Endothelial cell of umbilical vein (primary cell): Measurements from ENCODE around the gene CFAP210. TPM values are rescaled to one million over a fixed set of nuclear protein-coding genes. Genes with fewer than 3 reads are reported as not detected.

Experiments used
- BruUV-seq: library from RNA; stranded (reverse); fragments of 400-500 nt; replicated peaks from 2 replicates; lab custom pipeline; 2021; lab: Mats Ljungman, UMichigan
- CTCF ChIA-PET: fragments of 300-600, 350-600 bp; sonication (Branson Sonifier 250); formaldehyde crosslinking; loops from one replicate; lab custom pipeline; 2021; ENCODE audit warnings: antibody characterized with exemption, inconsistent platforms; lab: Charles Lee
- POLR2A ChIA-PET: fragments of 300-600, 350-600 bp; sonication (Branson Sonifier 250); formaldehyde crosslinking; loops from one replicate; lab custom pipeline; 2021; ENCODE audit warnings: antibody characterized with exemption, inconsistent platforms; lab: Charles Lee
- DNase-seq: peaks from one replicate; pipeline ENCODE4 v3.0.0-alpha.2; 2011; ENCODE audit warnings: low read depth, low spot score
- FAIRE-seq: peaks from 2 replicates; lab custom pipeline; 2011; peaks lifted over from hg19 to GRCh38; lab: Jason Lieb, UNC
- H2AFZ ChIP-seq: 2 replicates; pipeline ENCODE4 v1.6.0; 2012; ENCODE audit warnings: low read depth, low read length, control low read depth, inconsistent platforms
- H3K27ac ChIP-seq: 2 replicates; pipeline ENCODE4 v1.5.1; 2011; ENCODE audit warnings: low read depth, mild to moderate bottlenecking, control low read depth, low read length, moderate library complexity; ENCODE audit not compliant: insufficient read depth
- H3K27me3 ChIP-seq, 2 experiments: 2 replicates each; pipeline versions ENCODE4 v1.6.0 to v1.6.1; 2011; ENCODE audit warnings: low read length in 2 of 2, mixed read lengths in 1 of 2; ENCODE audit not compliant: control insufficient read depth in 2 of 2, insufficient read depth in 2 of 2
- H3K36me3 ChIP-seq, 2 experiments: 2 replicates in 1 of 2; 3 replicates in 1 of 2; pipeline ENCODE4 v1.5.1; 2011; ENCODE audit warnings: low read length in 2 of 2, mild to moderate bottlenecking in 1 of 2, moderate library complexity in 1 of 2; ENCODE audit not compliant: control insufficient read depth in 2 of 2, insufficient read depth in 2 of 2; ENCODE audit errors: extremely low read depth in 1 of 2
- H3K4me1 ChIP-seq: 3 replicates; pipeline ENCODE4 v1.5.1; 2011; ENCODE audit warnings: mild to moderate bottlenecking, low read length; ENCODE audit not compliant: control insufficient read depth, insufficient read depth; ENCODE audit errors: extremely low read depth
- H3K4me2 ChIP-seq: 2 replicates; pipeline ENCODE4 v1.6.1; 2011; ENCODE audit warnings: low read length, control low read depth, mixed read lengths; ENCODE audit not compliant: insufficient read depth
- H3K4me3 ChIP-seq, 3 experiments: fragments of 200-600 bp in 1 of 3; sonication (generic), shearing (Covaris generic) in 1 of 3; replicated peaks in 1 of 3; 2 replicates each; pipeline ENCODE4 v1.5.1; 2011 to 2016; ENCODE audit warnings: control low read depth in 3 of 3, low read length in 3 of 3, mild to moderate bottlenecking in 2 of 3, inconsistent platforms in 1 of 3, low read depth in 1 of 3, moderate library complexity in 1 of 3; ENCODE audit not compliant: insufficient read depth in 1 of 3
- H3K79me2 ChIP-seq: 2 replicates; pipeline ENCODE4 v1.6.0; 2012; ENCODE audit warnings: low read length, inconsistent platforms; ENCODE audit not compliant: control insufficient read depth, insufficient read depth
- H3K9ac ChIP-seq: replicated peaks from 2 replicates; pipeline ENCODE3; 2011; ENCODE audit warnings: low read length, control low read depth; ENCODE audit not compliant: insufficient read depth; ENCODE audit errors: extremely low read depth
- H3K9me1 ChIP-seq: replicated peaks from 3 replicates; pipeline ENCODE4 v1.6.0; 2011; ENCODE audit warnings: mild to moderate bottlenecking, low read length; ENCODE audit not compliant: control insufficient read depth, insufficient read depth; ENCODE audit errors: extremely low read depth
- H3K9me3 ChIP-seq: replicated peaks from 2 replicates; pipeline ENCODE4 v1.5.1; 2012; ENCODE audit warnings: low read length, inconsistent platforms; ENCODE audit not compliant: control insufficient read depth, insufficient read depth
- H4K20me1 ChIP-seq: replicated peaks from 2 replicates; pipeline ENCODE3; 2011; ENCODE audit warnings: mild to moderate bottlenecking, low read length; ENCODE audit not compliant: control insufficient read depth, insufficient read depth; ENCODE audit errors: extremely low read depth
- EZH2 ChIP-seq: IDR thresholded peaks from 2 replicates; pipeline ENCODE4 v1.6.1; 2012; ENCODE audit warnings: borderline replicate concordance, low read depth, mild to moderate bottlenecking, moderate library complexity, low read length, inconsistent platforms; ENCODE audit not compliant: severe bottlenecking
- FOS ChIP-seq: IDR thresholded peaks from 2 replicates; pipeline ENCODE4 v1.6.1; 2011; ENCODE audit warnings: mild to moderate bottlenecking, low read length, moderate library complexity, borderline replicate concordance; ENCODE audit not compliant: insufficient read depth
- GATA2 ChIP-seq: IDR thresholded peaks from 2 replicates; pipeline ENCODE4 v1.7.0; 2011; ENCODE audit warnings: low read depth, mild to moderate bottlenecking, moderate library complexity, mixed read lengths, low read length; ENCODE audit not compliant: insufficient read length, insufficient read depth
- JUN ChIP-seq: IDR thresholded peaks from 2 replicates; pipeline ENCODE4 v1.6.1; 2011; ENCODE audit warnings: borderline replicate concordance, low read depth; ENCODE audit not compliant: insufficient read length, insufficient read depth
- MYC ChIP-seq: IDR thresholded peaks from one replicate; pipeline ENCODE4 v1.6.1; 2011; ENCODE audit warnings: mild to moderate bottlenecking, low read depth, low read length
- POLR2A ChIP-seq: IDR thresholded peaks from 2 replicates; pipeline ENCODE4 v1.6.1; 2012; ENCODE audit warnings: low read depth, mild to moderate bottlenecking, control low read depth, low read length
- POLR2AphosphoS5 ChIP-seq: IDR thresholded peaks from 2 replicates; pipeline ENCODE4 v1.6.1; 2012; ENCODE audit warnings: low read depth, mild to moderate bottlenecking, control low read depth, low read length, moderate library complexity; ENCODE audit not compliant: insufficient read depth
- dilution Hi-C: fragments of 300-500 bp; cut with MboI; formaldehyde crosslinking; loops from one replicate; pipeline ENCODE4 v1.15.0; 2019; ENCODE audit warnings: low sequenced_read_pairs; ENCODE audit not compliant: extremely low pct_ligation_motif_present
- intact Hi-C: fragments of 100-400 bp; cut with micrococcal nuclease; formaldehyde crosslinking; loops from one replicate; pipeline ENCODE4 v1.10.0; 2022
- polyA plus RNA-seq, 4 experiments: library from polyadenylated mRNA; depleted of rRNA in 3 of 4; stranded (reverse) in 3 of 4; unstranded in 1 of 4; fragments of >200 nt; gene quantifications; 2 replicates each; pipeline versions ENCODE4 v1.2.1 to v1.2.3, GENCODE V29; 2011 to 2012; ENCODE audit warnings: missing spikeins in 1 of 4
- total RNA-seq: library from RNA; stranded (reverse); gene quantifications from 2 replicates; pipeline ENCODE4 v1.2.3, GENCODE V29; 2021
- TF ChIP-seq, protein P1 (sequence below): IDR thresholded peaks from 2 replicates; pipeline ENCODE4 v1.6.1; 2011; ENCODE audit not compliant: insufficient read depth, insufficient read length
- TF ChIP-seq, protein P2 (sequence below), 2 donors: IDR thresholded peaks; 1 replicate in 1 of 2; 2 replicates in 1 of 2; pipeline ENCODE4 v1.5.1; 2011; ENCODE audit warnings: low read length in 2 of 2, mild to moderate bottlenecking in 2 of 2, moderate library complexity in 2 of 2, control low read depth in 1 of 2, inconsistent platforms in 1 of 2, low read depth in 1 of 2; ENCODE audit not compliant: insufficient read depth in 1 of 2; ENCODE audit errors: extremely low read depth in 1 of 2

CFAP210 gene
- total and polyA plus RNA-seq, 2 donors (not counting 3 experiments of a cell fraction or from before 2014, with no cell fraction given) = not detected

DNA sequence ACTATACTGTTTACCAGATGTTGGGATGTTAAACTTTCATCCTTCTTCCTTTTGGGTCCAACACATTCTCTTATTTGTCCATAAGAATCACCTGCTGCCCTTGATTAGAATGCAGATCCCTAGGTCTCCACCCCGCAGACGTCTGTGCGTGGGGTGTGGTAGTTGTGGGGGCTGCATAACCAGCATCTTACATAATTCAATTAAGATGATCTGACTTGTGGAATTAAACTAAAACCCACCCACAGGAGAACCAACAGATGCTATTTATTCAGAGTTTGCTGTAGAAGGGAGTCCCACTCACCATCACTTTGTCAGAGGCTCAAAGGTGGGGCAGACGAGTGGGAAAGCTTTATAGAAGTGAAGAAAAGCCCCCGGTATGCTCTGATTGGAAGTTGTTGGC, 37.9 kb upstream of the CFAP210 start:
- dilution Hi-C loops (no loop called here), intact Hi-C loops (loop anchor here (2.0 kb wide), 2 partner anchors 15 to 37 kb away; partner anchors contain the start of genes CFAP210 and PHOSPHO2)

More for the DNA sequence above, 37.9 kb upstream of the CFAP210 start:
- Histone ChIP-seq H3K9me3 (no peaks in the 10 kb centered on the region), H3K9me1 (no peaks in the 10 kb centered on the region), H3K27me3 (peaks cover 0 to 1% of the 10 kb centered on the region in 2 experiments), H2AFZ (no peak overlapping the region), H3K9ac (no peak overlapping the region), H3K4me1 (peaks cover 19% of the 10 kb centered on the region), H3K79me2 (no peaks in the 10 kb centered on the region), H4K20me1 (no peaks in the 10 kb centered on the region), H3K36me3 (no peaks in the 10 kb centered on the region), H3K4me2 (no peak overlapping the region), H3K27ac (no peak overlapping the region), H3K4me3 (no peak overlapping the region)
- FAIRE-seq = no peak
- ChIA-PET CTCF (no interaction called here), POLR2A (no interaction called here)
- DNase-seq = no peak
- TF ChIP-seq FOS (no peak), JUN (no peak), EZH2 (no peak), POLR2AphosphoS5 (no peak), GATA2 (no peak), POLR2A (no peak), MYC (no peak)
- TF ChIP-seq, protein P1, sequence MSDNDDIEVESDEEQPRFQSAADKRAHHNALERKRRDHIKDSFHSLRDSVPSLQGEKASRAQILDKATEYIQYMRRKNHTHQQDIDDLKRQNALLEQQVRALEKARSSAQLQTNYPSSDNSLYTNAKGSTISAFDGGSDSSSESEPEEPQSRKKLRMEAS = no peak
- TF ChIP-seq, protein P2, sequence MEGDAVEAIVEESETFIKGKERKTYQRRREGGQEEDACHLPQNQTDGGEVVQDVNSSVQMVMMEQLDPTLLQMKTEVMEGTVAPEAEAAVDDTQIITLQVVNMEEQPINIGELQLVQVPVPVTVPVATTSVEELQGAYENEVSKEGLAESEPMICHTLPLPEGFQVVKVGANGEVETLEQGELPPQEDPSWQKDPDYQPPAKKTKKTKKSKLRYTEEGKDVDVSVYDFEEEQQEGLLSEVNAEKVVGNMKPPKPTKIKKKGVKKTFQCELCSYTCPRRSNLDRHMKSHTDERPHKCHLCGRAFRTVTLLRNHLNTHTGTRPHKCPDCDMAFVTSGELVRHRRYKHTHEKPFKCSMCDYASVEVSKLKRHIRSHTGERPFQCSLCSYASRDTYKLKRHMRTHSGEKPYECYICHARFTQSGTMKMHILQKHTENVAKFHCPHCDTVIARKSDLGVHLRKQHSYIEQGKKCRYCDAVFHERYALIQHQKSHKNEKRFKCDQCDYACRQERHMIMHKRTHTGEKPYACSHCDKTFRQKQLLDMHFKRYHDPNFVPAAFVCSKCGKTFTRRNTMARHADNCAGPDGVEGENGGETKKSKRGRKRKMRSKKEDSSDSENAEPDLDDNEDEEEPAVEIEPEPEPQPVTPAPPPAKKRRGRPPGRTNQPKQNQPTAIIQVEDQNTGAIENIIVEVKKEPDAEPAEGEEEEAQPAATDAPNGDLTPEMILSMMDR (IDR thresholded peaks at IDR 0.05; ENCODE audit: extremely low read depth in 1 of 2, insufficient read depth in 1 of 2, low read depth in 1 of 2, low read length in 2 of 2) = no peak
- BruUV-seq = no TSS peak
